Panc1 (cell line): Measurements from ENCODE around the gene PPARD.

ENCODE experiments used
- POLR2AphosphoS5 ChIP-seq: IDR thresholded peaks from 2 replicates; pipeline ENCODE4 v1.6.1; 2012; ENCODE audit warnings: mild to moderate bottlenecking, low read depth, low read length, moderate library complexity
- SIN3A ChIP-seq: IDR thresholded peaks from 2 replicates; pipeline ENCODE4 v1.6.1; 2012; ENCODE audit warnings: low read depth, mild to moderate bottlenecking, low read length, moderate library complexity, borderline replicate concordance; ENCODE audit not compliant: insufficient read depth
- TF ChIP-seq, protein P1 (sequence below): fragments of 450-650 bp; IDR thresholded peaks from 2 replicates; pipeline ENCODE4 v1.5.1; 2017; ENCODE audit warnings: mild to moderate bottlenecking
- TF ChIP-seq, protein P2 (sequence below), 2 experiments: IDR thresholded peaks; 2 replicates each; pipeline ENCODE4 v1.6.1; 2011 to 2012; ENCODE audit warnings: low read depth in 2 of 2, control low read depth in 1 of 2, low read length in 1 of 2, mild to moderate bottlenecking in 1 of 2, moderate library complexity in 1 of 2; ENCODE audit not compliant: insufficient read depth in 1 of 2

DNA sequence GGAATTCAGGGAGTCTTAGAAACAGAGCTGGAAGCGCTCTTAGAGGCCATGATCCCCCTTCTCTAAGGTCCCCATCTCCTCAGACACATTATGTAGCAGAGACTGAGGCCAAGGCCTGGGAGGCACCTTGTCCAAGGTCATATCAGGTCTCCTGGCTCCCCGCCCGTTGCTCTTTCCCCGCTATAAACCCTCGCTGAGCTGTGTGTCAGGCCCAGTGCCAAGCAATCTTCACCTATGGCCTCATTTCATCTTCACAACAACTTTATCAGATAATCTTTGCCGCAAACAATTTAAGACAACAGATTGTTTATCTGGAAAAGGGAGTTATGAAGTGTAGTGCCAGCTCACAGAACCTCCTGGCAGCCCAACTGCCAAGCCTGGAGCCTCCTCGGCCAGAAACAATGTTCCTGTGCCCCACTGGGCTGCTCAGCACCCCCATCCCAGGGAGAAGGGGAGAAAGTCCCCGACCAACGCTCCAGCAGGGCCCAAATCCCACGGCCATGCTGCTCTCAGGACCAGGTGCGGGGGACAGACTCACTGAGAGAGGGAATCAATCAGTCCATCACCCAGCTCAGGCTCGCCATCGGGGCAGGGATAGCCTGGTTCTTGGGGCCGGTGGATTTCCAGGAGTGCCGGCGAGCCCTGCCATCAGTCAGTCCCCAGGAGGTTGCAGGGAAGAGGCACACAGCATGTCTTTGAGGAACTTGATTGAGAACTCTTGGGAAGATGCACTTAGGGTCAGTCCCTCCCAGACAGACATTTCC, 92.9 kb downstream of the PPARD start:
- TF ChIP-seq, protein P1, sequence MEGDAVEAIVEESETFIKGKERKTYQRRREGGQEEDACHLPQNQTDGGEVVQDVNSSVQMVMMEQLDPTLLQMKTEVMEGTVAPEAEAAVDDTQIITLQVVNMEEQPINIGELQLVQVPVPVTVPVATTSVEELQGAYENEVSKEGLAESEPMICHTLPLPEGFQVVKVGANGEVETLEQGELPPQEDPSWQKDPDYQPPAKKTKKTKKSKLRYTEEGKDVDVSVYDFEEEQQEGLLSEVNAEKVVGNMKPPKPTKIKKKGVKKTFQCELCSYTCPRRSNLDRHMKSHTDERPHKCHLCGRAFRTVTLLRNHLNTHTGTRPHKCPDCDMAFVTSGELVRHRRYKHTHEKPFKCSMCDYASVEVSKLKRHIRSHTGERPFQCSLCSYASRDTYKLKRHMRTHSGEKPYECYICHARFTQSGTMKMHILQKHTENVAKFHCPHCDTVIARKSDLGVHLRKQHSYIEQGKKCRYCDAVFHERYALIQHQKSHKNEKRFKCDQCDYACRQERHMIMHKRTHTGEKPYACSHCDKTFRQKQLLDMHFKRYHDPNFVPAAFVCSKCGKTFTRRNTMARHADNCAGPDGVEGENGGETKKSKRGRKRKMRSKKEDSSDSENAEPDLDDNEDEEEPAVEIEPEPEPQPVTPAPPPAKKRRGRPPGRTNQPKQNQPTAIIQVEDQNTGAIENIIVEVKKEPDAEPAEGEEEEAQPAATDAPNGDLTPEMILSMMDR: no peak
- TF ChIP-seq POLR2AphosphoS5 (no peak), SIN3A (no peak)
- TF ChIP-seq, protein P2, sequence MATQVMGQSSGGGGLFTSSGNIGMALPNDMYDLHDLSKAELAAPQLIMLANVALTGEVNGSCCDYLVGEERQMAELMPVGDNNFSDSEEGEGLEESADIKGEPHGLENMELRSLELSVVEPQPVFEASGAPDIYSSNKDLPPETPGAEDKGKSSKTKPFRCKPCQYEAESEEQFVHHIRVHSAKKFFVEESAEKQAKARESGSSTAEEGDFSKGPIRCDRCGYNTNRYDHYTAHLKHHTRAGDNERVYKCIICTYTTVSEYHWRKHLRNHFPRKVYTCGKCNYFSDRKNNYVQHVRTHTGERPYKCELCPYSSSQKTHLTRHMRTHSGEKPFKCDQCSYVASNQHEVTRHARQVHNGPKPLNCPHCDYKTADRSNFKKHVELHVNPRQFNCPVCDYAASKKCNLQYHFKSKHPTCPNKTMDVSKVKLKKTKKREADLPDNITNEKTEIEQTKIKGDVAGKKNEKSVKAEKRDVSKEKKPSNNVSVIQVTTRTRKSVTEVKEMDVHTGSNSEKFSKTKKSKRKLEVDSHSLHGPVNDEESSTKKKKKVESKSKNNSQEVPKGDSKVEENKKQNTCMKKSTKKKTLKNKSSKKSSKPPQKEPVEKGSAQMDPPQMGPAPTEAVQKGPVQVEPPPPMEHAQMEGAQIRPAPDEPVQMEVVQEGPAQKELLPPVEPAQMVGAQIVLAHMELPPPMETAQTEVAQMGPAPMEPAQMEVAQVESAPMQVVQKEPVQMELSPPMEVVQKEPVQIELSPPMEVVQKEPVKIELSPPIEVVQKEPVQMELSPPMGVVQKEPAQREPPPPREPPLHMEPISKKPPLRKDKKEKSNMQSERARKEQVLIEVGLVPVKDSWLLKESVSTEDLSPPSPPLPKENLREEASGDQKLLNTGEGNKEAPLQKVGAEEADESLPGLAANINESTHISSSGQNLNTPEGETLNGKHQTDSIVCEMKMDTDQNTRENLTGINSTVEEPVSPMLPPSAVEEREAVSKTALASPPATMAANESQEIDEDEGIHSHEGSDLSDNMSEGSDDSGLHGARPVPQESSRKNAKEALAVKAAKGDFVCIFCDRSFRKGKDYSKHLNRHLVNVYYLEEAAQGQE (IDR thresholded peaks at IDR 0.05; ENCODE audit: insufficient read depth in 1 of 2, low read depth in 2 of 2, low read length in 1 of 2): no peak
